WTC11 (cell line): ENCODE data around the gene NR2F1. TPM values are rescaled to one million over a fixed set of nuclear protein-coding genes. Genes with fewer than 3 reads are reported as not detected.

ENCODE experiments used
- ATAC-seq: fragments of 200-7000 bp; cut with Tn5 transposase; 2 replicates; pipeline ENCODE4 v1.10.0; 2021; ENCODE audit warnings: mild to moderate bottlenecking, moderate library complexity
- CTCF ChIA-PET: fragments of 300-600 bp; sonication (Branson Sonifier 250); formaldehyde crosslinking; loops from one replicate; lab custom pipeline; 2021; ENCODE audit warnings: antibody characterized with exemption; lab: Charles Lee
- POLR2A ChIA-PET: fragments of 350-600 bp; sonication (Branson Sonifier 250); formaldehyde crosslinking; loops from one replicate; lab custom pipeline; 2021; ENCODE audit warnings: antibody characterized with exemption; lab: Charles Lee
- DNase-seq: peaks from one replicate; pipeline ENCODE4 v3.0.0; 2021; ENCODE audit warnings: low spot score
- H3K27ac Mint-ChIP-seq: 2 replicates; pipeline ENCODE4 v1.8.0; 2021; ENCODE audit warnings: mixed read lengths
- H3K27me3 Mint-ChIP-seq: 2 replicates; pipeline ENCODE4 v1.8.0; 2021; ENCODE audit warnings: low read depth, mild to moderate bottlenecking, moderate library complexity, mixed read lengths
- H3K36me3 Mint-ChIP-seq: 2 replicates; pipeline ENCODE4 v1.8.0; 2021; ENCODE audit warnings: mixed read lengths
- H3K4me1 Mint-ChIP-seq: 2 replicates; pipeline ENCODE4 v1.8.0; 2022; ENCODE audit warnings: mixed read lengths
- H3K4me3 Mint-ChIP-seq: 2 replicates; pipeline ENCODE4 v1.8.0; 2021; ENCODE audit warnings: mild to moderate bottlenecking, moderate library complexity, mixed read lengths
- H3K9me3 Mint-ChIP-seq: 2 replicates; pipeline ENCODE4 v1.8.0; 2021; ENCODE audit warnings: mixed read lengths
- ATF1 ChIP-seq: sonication (generic); formaldehyde crosslinking; IDR thresholded peaks from 2 replicates; pipeline ENCODE4 v1.8.1; 2023; ENCODE audit warnings: mild to moderate bottlenecking, moderate library complexity, missing genetic modification reagents
- CREB1 ChIP-seq: sonication (generic); formaldehyde crosslinking; IDR thresholded peaks from 2 replicates; pipeline ENCODE4 v1.8.0; 2023; ENCODE audit warnings: mild to moderate bottlenecking, missing genetic modification reagents
- CREM ChIP-seq: sonication (generic); formaldehyde crosslinking; IDR thresholded peaks from 2 replicates; pipeline ENCODE4 v1.8.1; 2022; ENCODE audit warnings: mild to moderate bottlenecking, missing genetic modification reagents, moderate library complexity
- ETV6 ChIP-seq: sonication (generic); formaldehyde crosslinking; IDR thresholded peaks from 2 replicates; pipeline ENCODE4 v1.8.1; 2022; ENCODE audit warnings: mild to moderate bottlenecking, missing genetic modification reagents
- FOXP4 ChIP-seq: sonication (generic); formaldehyde crosslinking; IDR thresholded peaks from 2 replicates; pipeline ENCODE4 v1.8.0; 2022; ENCODE audit warnings: mild to moderate bottlenecking, missing genetic modification reagents
- GABPB1 ChIP-seq: sonication (generic); formaldehyde crosslinking; IDR thresholded peaks from 2 replicates; pipeline ENCODE4 v1.8.1; 2023; ENCODE audit warnings: mild to moderate bottlenecking, missing genetic modification reagents
- GTF2I ChIP-seq: fragments of 250-450 bp; sonication (Bioruptor Pico); conservative IDR thresholded peaks from 2 replicates; pipeline ENCODE4 v1.4.0; 2021; ENCODE audit warnings: mild to moderate bottlenecking
- MAX ChIP-seq: sonication (generic); formaldehyde crosslinking; IDR thresholded peaks from 2 replicates; pipeline ENCODE4 v1.8.0; 2022; ENCODE audit warnings: mild to moderate bottlenecking, missing genetic modification reagents
- MLX ChIP-seq: sonication (generic); formaldehyde crosslinking; IDR thresholded peaks from 2 replicates; pipeline ENCODE4 v1.8.1; 2023; ENCODE audit warnings: mild to moderate bottlenecking, missing genetic modification reagents, moderate library complexity
- NFE2L1 ChIP-seq: sonication (generic); formaldehyde crosslinking; IDR thresholded peaks from 2 replicates; pipeline ENCODE4 v1.8.1; 2023; ENCODE audit warnings: missing genetic modification reagents
- PREB ChIP-seq: sonication (generic); formaldehyde crosslinking; IDR thresholded peaks from 2 replicates; pipeline ENCODE4 v1.8.1; 2022; ENCODE audit warnings: mild to moderate bottlenecking, missing genetic modification reagents, moderate library complexity, borderline replicate concordance
- TP53 ChIP-seq: sonication (generic); formaldehyde crosslinking; IDR thresholded peaks from 2 replicates; pipeline ENCODE4 v1.8.1; 2023; ENCODE audit warnings: mild to moderate bottlenecking, missing genetic modification reagents
- ZNF232 ChIP-seq: sonication (generic); formaldehyde crosslinking; IDR thresholded peaks from 2 replicates; pipeline ENCODE4 v1.8.0; 2022; ENCODE audit warnings: mild to moderate bottlenecking, missing genetic modification reagents
- ZNF396 ChIP-seq: fragments of 250-450 bp; sonication (Bioruptor Pico); IDR thresholded peaks from 2 replicates; pipeline ENCODE4 v1.8.0; 2021; ENCODE audit warnings: mild to moderate bottlenecking, moderate library complexity, borderline replicate concordance
- ZNF425 ChIP-seq: fragments of 250-450 bp; sonication (Bioruptor Pico); conservative IDR thresholded peaks from 2 replicates; pipeline ENCODE4 v1.9.0; 2021; ENCODE audit warnings: mild to moderate bottlenecking
- ZSCAN18 ChIP-seq: fragments of 250-450 bp; sonication (Bioruptor Pico); IDR thresholded peaks from 2 replicates; pipeline ENCODE4 v2.1.2; 2022; ENCODE audit warnings: mild to moderate bottlenecking, moderate library complexity
- total RNA-seq: library from RNA; stranded (reverse); gene quantifications from 3 replicates; pipeline ENCODE4 v1.2.3, GENCODE V29; 2021

NR2F1 gene
- total RNA-seq, 1 experiment from 2014 or later: 0.31 TPM

- DNase-seq (peak; percentile 53), ATAC-seq (peak; percentile 45)
- ChIA-PET POLR2A (interaction anchor here (0.8 to 1.1 kb wide), 2 partner anchors 8 to 29 kb away, joined by 3 to 4 read pairs; partner anchors contain the start of gene NR2F1), CTCF (interaction anchor here (0.6 to 2.0 kb wide), 8 partner anchors 8 to 1281 kb away, joined by 3 to 11 read pairs (median 4); no protein-coding TSS in a partner anchor)
- Mint-ChIP-seq H3K4me3 (peak overlapping the region; percentile 59), H3K4me1 (peaks cover 51% of the 10 kb centered on the region), H3K36me3 (no peaks in the 10 kb centered on the region), H3K27ac (no peak overlapping the region), H3K9me3 (no peaks in the 10 kb centered on the region), H3K27me3 (no peaks in the 10 kb centered on the region; the same call in 1 of the 2 replicates)
- no peak for TF ChIP-seq CREM (CRISPR knock-in tag)
- no peak for TF ChIP-seq ETV6
- 0 out of 2 replicates have a peak, but pooled peaks have one; percentile 23 for TF ChIP-seq FOXP4 (CRISPR knock-in tag)
Measured at GRCh38 chr5:93611976-93612854, 29.2 kb downstream of the NR2F1 start.

- Mint-ChIP-seq H3K9me3 (no peaks in the 10 kb centered on the region), H3K27me3 (no peaks in the 10 kb centered on the region; the same call in 1 of the 2 replicates), H3K4me3 (no peak overlapping the region)
Measured at GRCh38 chr5:93612855-93613243, 29.8 kb downstream of the NR2F1 start.

More at GRCh38 chr5:93612855-93613243, 29.8 kb downstream of the NR2F1 start:
- Mint-ChIP-seq H3K27ac (no peak overlapping the region), H3K4me1 (peaks cover 47% of the 10 kb centered on the region), H3K36me3 (no peaks in the 10 kb centered on the region)
- ATAC-seq (no peak), DNase-seq (no peak)
- ChIA-PET CTCF (interaction anchor here (0.6 to 2.0 kb wide), 6 partner anchors 10 to 1281 kb away, joined by 3 to 11 read pairs (median 4); no protein-coding TSS in a partner anchor), POLR2A (no interaction called here)
- TF ChIP-seq MAX (CRISPR knock-in tag) (no peak), ATF1 (CRISPR knock-in tag) (no peak), CREB1 (CRISPR knock-in tag) (no peak), MLX (CRISPR knock-in tag) (no peak), ZNF232 (CRISPR knock-in tag) (no peak), ZSCAN18 (no peak), ZNF425 (CRISPR knock-in tag) (no peak), GABPB1 (no peak), GTF2I (CRISPR knock-in tag) (no peak), NFE2L1 (no peak), TP53 (CRISPR knock-in tag) (no peak), PREB (no peak), ZNF396 (CRISPR knock-in tag) (no peak)
